Large intestine (tissue), 3 donors: ENCODE data around the gene MSRB2. TPM values are rescaled to one million over a fixed set of nuclear protein-coding genes. Genes with fewer than 3 reads are reported as not detected.
"Not testable (repeated sequence)": the region's sequence is repeated elsewhere in the genome, so short reads cannot be mapped to it uniquely, and the experiment has no call there.

ENCODE experiments used
- DNase-seq, 2 donors: peaks; one replicate each; pipeline versions ENCODE4 v3.0.0 to v3.0.0-alpha.2; 2013
- H3K27ac ChIP-seq: one replicate; pipeline ENCODE4 v1.5.1; 2013; ENCODE audit warnings: low read length
- H3K27me3 ChIP-seq: 2 replicates; pipeline ENCODE4 v1.6.1; 2013; ENCODE audit warnings: low read length; ENCODE audit not compliant: control insufficient read depth, insufficient read depth
- H3K36me3 ChIP-seq: 2 replicates; pipeline ENCODE4 v1.6.1; 2013; ENCODE audit warnings: low read length; ENCODE audit not compliant: control insufficient read depth, insufficient read depth
- H3K4me1 ChIP-seq: one replicate; pipeline ENCODE4 v1.6.1; 2013; ENCODE audit warnings: low read length; ENCODE audit not compliant: control insufficient read depth, insufficient read depth
- H3K4me3 ChIP-seq: one replicate; pipeline ENCODE4 v1.5.1; 2013; ENCODE audit warnings: low read length
- H3K9me3 ChIP-seq: one replicate; pipeline ENCODE4 v1.6.1; 2013; ENCODE audit warnings: mild to moderate bottlenecking, low read depth, low read length, moderate library complexity; ENCODE audit not compliant: control insufficient read depth
- whole genome bisulfite sequencing: methylation state at CpG from one replicate; pipeline ENCODE4 v1.1.5; 2013; ENCODE audit warnings: low lambda C conversion rate; ENCODE audit not compliant: insufficient coverage; 5-methylcytosine and 5-hydroxymethylcytosine counted together
- polyA plus RNA-seq: library from polyadenylated mRNA; unstranded; fragments of 120-200 nt; gene quantifications from one replicate; pipeline ENCODE4 v1.2.1, GENCODE V29; 2013

The MSRB2 gene
- polyA plus RNA-seq, 1 donor: 37.9 TPM

- H3K4me1 ChIP-seq: peaks cover 10% of the 10 kb centered on the region
- no peak overlapping the region for H3K27ac ChIP-seq
- WGBS: 100% methylated on average over 2 of the region's 10 CpGs
- DNase-seq: no peak
- H3K9me3 ChIP-seq: no peaks in the 10 kb centered on the region
- no peak overlapping the region for H3K4me3 ChIP-seq
- H3K27me3 ChIP-seq: no peaks in the 10 kb centered on the region
- no peaks in the 10 kb centered on the region for H3K36me3 ChIP-seq
These were observed 26.2 kb upstream of the MSRB2 start for GRCh38 chr10:23069019-23069815.

- H3K9me3 ChIP-seq, DNase-seq, H3K4me1 ChIP-seq, H3K27ac ChIP-seq, H3K36me3 ChIP-seq, H3K4me3 ChIP-seq, H3K27me3 ChIP-seq: not testable (repeated sequence)
- 57% methylated on average over 2 of the region's 12 CpGs for WGBS
These were observed 25.1 kb upstream of the MSRB2 start for GRCh38 chr10:23070092-23070912.

- no peaks in the 10 kb centered on the region for H3K9me3 ChIP-seq
- no peaks in the 10 kb centered on the region for H3K27me3 ChIP-seq
- no peaks in the 10 kb centered on the region for H3K36me3 ChIP-seq
- DNase-seq: no peak
- WGBS: no CpG with 5 or more reads among the region's 3 CpGs
- H3K4me1 ChIP-seq: peaks cover 3% of the 10 kb centered on the region
- no peak overlapping the region for H3K27ac ChIP-seq
- H3K4me3 ChIP-seq: no peak overlapping the region
These were observed 24.5 kb upstream of the MSRB2 start for GRCh38 chr10:23070913-23071218.

- not testable (repeated sequence) for H3K4me3 ChIP-seq, DNase-seq, H3K36me3 ChIP-seq, H3K27ac ChIP-seq, H3K4me1 ChIP-seq, H3K27me3 ChIP-seq, H3K9me3 ChIP-seq
- WGBS: 83% methylated on average over 1 of the region's 3 CpGs
These were observed 22.8 kb upstream of the MSRB2 start for GRCh38 chr10:23072593-23072992.

GRCh38 chr10:23073527-23073926 lies 21.9 kb upstream of the MSRB2 start:
- DNase-seq: no peak
- Histone ChIP-seq H3K27me3 (peaks cover 5% of the 10 kb centered on the region), H3K27ac (no peak overlapping the region), H3K9me3 (no peaks in the 10 kb centered on the region), H3K4me3 (no peak overlapping the region), H3K36me3 (no peaks in the 10 kb centered on the region), H3K4me1 (no peaks in the 10 kb centered on the region)
- no CpG with 5 or more reads among the region's 3 CpGs for WGBS

GRCh38 chr10:23075672-23076071 lies 19.7 kb upstream of the MSRB2 start:
- no peak overlapping the region for H3K27ac ChIP-seq
- WGBS: no CpG with 5 or more reads among the region's 3 CpGs
- H3K4me1 ChIP-seq: no peaks in the 10 kb centered on the region
- H3K36me3 ChIP-seq: no peaks in the 10 kb centered on the region
- no peaks in the 10 kb centered on the region for H3K9me3 ChIP-seq
- H3K27me3 ChIP-seq: peaks cover 14% of the 10 kb centered on the region
- no peak for DNase-seq
- no peak overlapping the region for H3K4me3 ChIP-seq

GRCh38 chr10:23078114-23078513 lies 17.3 kb upstream of the MSRB2 start:
- no peak for DNase-seq
- Histone ChIP-seq H3K27me3 (peaks cover 16% of the 10 kb centered on the region), H3K36me3 (no peaks in the 10 kb centered on the region), H3K4me3 (no peak overlapping the region), H3K9me3 (no peaks in the 10 kb centered on the region), H3K4me1 (no peaks in the 10 kb centered on the region), H3K27ac (no peak overlapping the region)
- WGBS: 100% methylated on average over 1 of the region's 2 CpGs

GRCh38 chr10:23079700-23080099 lies 15.7 kb upstream of the MSRB2 start:
- no peak for DNase-seq
- Histone ChIP-seq H3K36me3 (no peaks in the 10 kb centered on the region), H3K4me3 (no peak overlapping the region), H3K27me3 (peaks cover 16% of the 10 kb centered on the region), H3K27ac (no peak overlapping the region), H3K4me1 (no peaks in the 10 kb centered on the region), H3K9me3 (peaks cover 1% of the 10 kb centered on the region)
- WGBS: no CpG with 5 or more reads among the region's 4 CpGs

GRCh38 chr10:23080262-23080661 lies 15.1 kb upstream of the MSRB2 start:
- WGBS: no CpG with 5 or more reads among the region's 7 CpGs
- Histone ChIP-seq H3K27me3 (peaks cover 16% of the 10 kb centered on the region), H3K36me3 (no peaks in the 10 kb centered on the region), H3K9me3 (peaks cover 4% of the 10 kb centered on the region), H3K4me1 (no peaks in the 10 kb centered on the region), H3K27ac (no peak overlapping the region), H3K4me3 (no peak overlapping the region)
- DNase-seq: no peak

- no peak for DNase-seq
- no peaks in the 10 kb centered on the region for H3K36me3 ChIP-seq
- no peak overlapping the region for H3K27ac ChIP-seq
- no peak overlapping the region for H3K4me3 ChIP-seq
- no peaks in the 10 kb centered on the region for H3K4me1 ChIP-seq
- peaks cover 4% of the 10 kb centered on the region for H3K9me3 ChIP-seq
- 67% methylated on average over 1 of the region's 7 CpGs for WGBS
- H3K27me3 ChIP-seq: peaks cover 16% of the 10 kb centered on the region
These were observed 14.1 kb upstream of the MSRB2 start for GRCh38 chr10:23081221-23081750.
